ENCODE measurements around the gene KMT5B. TPM values are rescaled to one million over a fixed set of nuclear protein-coding genes. Genes with fewer than 3 reads are reported as not detected.
A peak's percentile ranks its signal among the peaks of the same experiment; 100 is the strongest.

KMT5B gene
- total and polyA plus RNA-seq, 10 donors = 12.3 to 52.8 (median 40.6) TPM

DNA sequence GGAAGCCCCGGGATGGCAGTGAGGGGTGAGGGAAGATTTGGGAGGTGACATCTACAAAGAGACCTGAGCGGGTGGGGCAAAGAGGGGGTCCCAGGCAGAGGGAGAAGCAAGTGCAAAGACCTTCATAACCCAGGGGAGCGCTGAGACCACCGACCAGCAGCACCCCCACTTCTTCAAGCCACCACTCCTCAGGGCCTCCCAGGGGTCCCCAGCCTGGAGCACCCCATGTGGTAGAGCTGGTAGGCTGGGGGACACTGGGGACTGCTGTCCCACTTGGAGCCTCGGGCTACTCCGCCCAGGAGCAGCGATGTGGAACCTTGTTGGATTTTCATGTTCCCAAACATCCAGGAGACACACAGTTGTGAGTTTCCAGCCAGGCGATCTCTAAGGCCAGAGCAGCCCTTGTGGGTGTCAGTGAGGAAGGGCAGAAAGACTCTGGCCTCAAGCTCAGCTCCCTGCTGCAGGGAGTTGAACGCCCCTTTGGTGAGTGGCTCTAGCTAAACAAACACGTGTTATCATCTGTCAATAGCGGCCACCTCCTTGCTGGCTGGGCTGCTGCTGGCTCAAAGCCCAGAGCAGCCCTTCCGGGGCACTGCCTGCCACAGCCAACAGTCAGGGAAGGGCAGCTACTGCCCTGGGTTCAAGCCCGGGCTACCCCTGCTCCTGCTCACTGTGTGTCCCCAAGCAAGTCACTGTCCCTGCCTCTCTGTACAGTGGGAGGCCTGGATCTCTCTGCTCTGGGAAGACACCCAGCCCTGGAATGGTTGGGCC, 66.2 kb downstream of the KMT5B start:
- DNase-seq = no peak
- H3K4me3 ChIP-seq = no peak overlapping the region
- H3K27ac ChIP-seq = peak overlapping the region in 2 of 8 donors; percentile 51 to 58
- no peaks in the 10 kb centered on the region for H3K36me3 ChIP-seq
- intact Hi-C loops (cut with DNase I; ENCODE audit: low total_unique reads) = no loop called here
- H3K4me1 ChIP-seq = peaks cover 0 to 45% (median 29%) of the 10 kb centered on the region in 6 donors
- H3K9me3 ChIP-seq = no peaks in the 10 kb centered on the region
- TF ChIP-seq CTCF (IDR thresholded peaks at IDR 0.05 in 8 of 11, conservative IDR thresholded peaks at IDR 0.05 in 3 of 11) (no peak), POLR2A (IDR thresholded peaks at IDR 0.05) (no peak), POLR2AphosphoS5 (IDR thresholded peaks at IDR 0.05) (peak; percentile 18 to 33 (median 33))
- 54 to 70% (median 60%) methylated on average over 8 to 13 of the region's 13 CpGs for WGBS, 5 donors
- H3K27me3 ChIP-seq (replicated peaks in 1 of 7) = no peaks in the 10 kb centered on the region

DNA sequence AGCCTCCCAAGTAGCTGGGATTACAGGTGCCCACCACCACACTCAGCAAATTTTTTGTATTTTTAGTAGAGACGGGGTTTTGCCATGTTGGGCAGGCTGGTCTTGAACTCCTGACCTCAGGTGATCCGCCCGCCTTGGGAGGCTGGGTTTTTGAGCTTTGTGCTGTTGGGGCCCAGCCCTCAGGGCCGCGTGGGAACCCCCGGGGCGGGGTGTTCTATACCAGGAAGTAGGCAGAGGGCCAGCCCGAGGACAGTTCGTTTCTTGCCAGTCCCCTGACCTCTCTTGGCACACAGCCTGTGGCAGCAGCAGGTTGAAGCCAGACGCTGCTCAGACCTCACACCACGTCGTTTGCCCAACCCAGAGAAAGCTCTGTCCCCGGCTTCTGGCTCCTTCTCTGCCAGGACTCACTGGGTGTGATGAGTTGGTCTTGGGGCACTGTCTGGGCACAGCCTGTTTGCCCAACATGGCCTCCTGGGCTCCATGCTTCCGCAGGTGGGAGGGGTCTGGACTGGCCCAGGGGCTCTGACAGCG, 67.0 kb downstream of the KMT5B start:
- TF ChIP-seq POLR2AphosphoS5 (IDR thresholded peaks at IDR 0.05) = peak; percentile 72
- TF ChIP-seq POLR2A (IDR thresholded peaks at IDR 0.05) = no peak
- Histone ChIP-seq H3K27me3 (replicated peaks in 1 of 7) (no peaks in the 10 kb centered on the region), H3K4me3 (no peak overlapping the region), H3K27ac (peak overlapping the region in 3 of 8 donors; percentile 8 to 58 (median 32)), H3K4me1 (peaks cover 0 to 53% (median 38%) of the 10 kb centered on the region in 6 donors), H3K9me3 (no peaks in the 10 kb centered on the region), H3K36me3 (no peaks in the 10 kb centered on the region)
- 31 to 52% (median 35%) methylated on average over 9 to 15 of the region's 15 CpGs for WGBS, 5 donors
- DNase-seq = peak; percentile 91
- intact Hi-C loops (cut with DNase I; ENCODE audit: low total_unique reads) = no loop called here

GRCh38 chr11:68145120-68145866, 67.8 kb downstream of the KMT5B start:
- TF ChIP-seq POLR2AphosphoS5 (IDR thresholded peaks at IDR 0.05) (no peak), POLR2A (IDR thresholded peaks at IDR 0.05) (no peak), CTCF (IDR thresholded peaks at IDR 0.05 in 8 of 11, conservative IDR thresholded peaks at IDR 0.05 in 3 of 11) (no peak)
- no peaks in the 10 kb centered on the region for H3K9me3 ChIP-seq
- H3K27ac ChIP-seq = peak overlapping the region in 1 of 8 donors; percentile 58
- WGBS, 5 donors = 75 to 91% (median 77%) methylated on average over 14 of the region's 14 CpGs
- intact Hi-C loops (cut with DNase I; ENCODE audit: low total_unique reads) = no loop called here
- DNase-seq = no peak
- no peaks in the 10 kb centered on the region for H3K36me3 ChIP-seq
- H3K4me1 ChIP-seq = peaks cover 0 to 61% (median 41%) of the 10 kb centered on the region in 6 donors
- no peak overlapping the region for H3K4me3 ChIP-seq
- H3K27me3 ChIP-seq (replicated peaks in 1 of 7) = no peaks in the 10 kb centered on the region

- no peak overlapping the region for H3K27ac ChIP-seq
- no peak for DNase-seq
- no peak overlapping the region for H3K4me3 ChIP-seq
- peaks cover 0 to 61% (median 41%) of the 10 kb centered on the region in 6 donors for H3K4me1 ChIP-seq
- WGBS, 5 donors = 78 to 88% (median 81%) methylated on average over 4 of the region's 4 CpGs
- intact Hi-C loops (cut with DNase I; ENCODE audit: low total_unique reads) = no loop called here
- no peaks in the 10 kb centered on the region for H3K9me3 ChIP-seq
- no peaks in the 10 kb centered on the region for H3K27me3 ChIP-seq (replicated peaks in 1 of 7)
- no peaks in the 10 kb centered on the region for H3K36me3 ChIP-seq
- TF ChIP-seq POLR2AphosphoS5 (IDR thresholded peaks at IDR 0.05) (no peak), CTCF (IDR thresholded peaks at IDR 0.05 in 8 of 11, conservative IDR thresholded peaks at IDR 0.05 in 3 of 11) (no peak), POLR2A (IDR thresholded peaks at IDR 0.05) (no peak)
Measured at GRCh38 chr11:68143310-68143689, 69.8 kb downstream of the KMT5B start.
